Measurements from ENCODE around the gene PROZ.
"Not testable (repeated sequence)": the region's sequence is repeated elsewhere in the genome, so short reads cannot be mapped to it uniquely, and the experiment has no call there.

Gene PROZ, protein sequence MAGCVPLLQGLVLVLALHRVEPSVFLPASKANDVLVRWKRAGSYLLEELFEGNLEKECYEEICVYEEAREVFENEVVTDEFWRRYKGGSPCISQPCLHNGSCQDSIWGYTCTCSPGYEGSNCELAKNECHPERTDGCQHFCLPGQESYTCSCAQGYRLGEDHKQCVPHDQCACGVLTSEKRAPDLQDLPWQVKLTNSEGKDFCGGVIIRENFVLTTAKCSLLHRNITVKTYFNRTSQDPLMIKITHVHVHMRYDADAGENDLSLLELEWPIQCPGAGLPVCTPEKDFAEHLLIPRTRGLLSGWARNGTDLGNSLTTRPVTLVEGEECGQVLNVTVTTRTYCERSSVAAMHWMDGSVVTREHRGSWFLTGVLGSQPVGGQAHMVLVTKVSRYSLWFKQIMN

DNA sequence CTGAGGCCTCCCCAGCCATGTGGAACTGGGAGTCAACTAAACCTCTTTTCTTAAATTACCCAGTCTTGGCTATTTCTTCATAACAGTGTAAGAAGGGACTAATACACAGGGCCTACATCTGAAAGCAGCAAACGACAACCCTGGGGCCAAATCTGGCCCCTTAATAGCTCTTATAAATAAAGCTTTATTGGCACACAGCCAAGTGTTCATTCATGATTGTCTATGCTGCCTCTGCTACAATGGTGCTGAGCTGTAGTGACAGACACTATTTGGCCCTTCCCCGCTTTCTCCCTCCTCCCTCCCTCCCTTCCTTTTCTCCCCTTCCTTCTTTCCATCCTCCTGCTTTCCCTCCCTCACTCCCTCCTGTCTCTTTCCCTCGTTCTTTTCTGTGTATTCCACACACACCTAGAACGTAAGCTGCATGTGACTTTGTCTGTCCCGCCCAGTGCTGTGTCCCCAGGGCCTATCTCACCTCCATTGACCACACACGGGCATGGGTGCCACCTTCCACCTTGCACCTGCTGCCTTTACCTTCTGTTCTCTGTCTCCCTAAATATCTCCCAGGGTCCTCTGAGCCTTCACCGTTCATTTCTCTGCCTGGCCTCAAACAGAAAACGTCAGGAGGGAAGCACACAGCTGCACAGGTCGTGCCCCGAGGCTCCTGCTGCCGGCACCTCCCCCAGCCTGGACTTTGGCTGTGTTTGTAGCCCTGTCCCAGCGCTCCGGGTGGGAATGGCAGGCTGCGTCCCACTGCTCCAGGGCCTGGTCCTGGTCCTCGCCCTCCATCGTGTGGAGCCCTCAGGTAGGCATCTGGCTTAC is at the start of gene PROZ:
Gene PROZ (plus strand): TSS at position 720 of the 819 bp plus-strand sequence. CDS start 13 bp downstream, at position 733.
- DNase-seq: no peak

DNA sequence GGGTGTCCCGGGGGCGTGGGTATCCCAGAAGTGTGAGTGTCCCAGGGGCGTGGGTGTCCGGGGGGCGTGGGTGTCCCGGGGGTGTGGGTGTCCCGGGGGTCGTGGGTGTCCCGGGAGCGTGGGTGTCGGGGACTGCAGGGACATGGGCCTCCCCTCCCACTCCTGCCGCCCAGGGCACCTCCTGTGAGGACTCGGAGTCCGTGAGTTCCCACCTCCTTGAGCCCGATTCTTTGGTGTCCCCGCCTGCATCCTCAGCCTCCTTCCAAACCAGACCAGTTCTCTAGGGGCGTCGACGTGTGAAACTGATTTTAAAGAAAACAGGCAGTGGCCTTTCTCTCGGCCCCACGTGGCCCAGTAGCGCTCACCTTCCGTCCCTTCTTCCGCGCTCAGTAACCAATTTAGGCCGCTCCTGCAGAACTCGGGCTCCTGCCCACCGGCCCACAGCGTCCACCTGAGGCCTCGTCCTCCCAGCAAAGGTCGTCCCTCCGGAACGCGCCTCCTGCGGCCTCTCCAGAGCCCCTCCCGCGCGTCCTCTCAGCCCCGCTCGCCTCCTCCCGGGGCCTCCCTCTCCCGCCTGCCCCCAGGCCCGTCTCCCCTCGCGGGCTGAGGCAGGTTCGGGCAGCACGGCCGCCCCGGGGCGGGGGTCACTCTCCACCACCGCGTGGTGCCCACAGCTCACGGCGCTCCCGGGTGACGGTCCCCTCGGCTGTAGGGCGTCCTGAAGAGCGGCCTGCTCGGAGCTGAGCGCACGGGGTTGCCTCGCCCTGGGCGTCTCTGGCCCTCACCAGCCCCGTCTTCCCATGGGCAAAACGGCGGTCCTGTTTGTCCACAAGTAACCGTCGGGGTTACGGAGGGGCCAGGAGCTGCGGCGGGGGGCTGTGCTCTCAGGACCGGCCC is 49.0 kb upstream of the PROZ start:
- no peak for DNase-seq

DNA sequence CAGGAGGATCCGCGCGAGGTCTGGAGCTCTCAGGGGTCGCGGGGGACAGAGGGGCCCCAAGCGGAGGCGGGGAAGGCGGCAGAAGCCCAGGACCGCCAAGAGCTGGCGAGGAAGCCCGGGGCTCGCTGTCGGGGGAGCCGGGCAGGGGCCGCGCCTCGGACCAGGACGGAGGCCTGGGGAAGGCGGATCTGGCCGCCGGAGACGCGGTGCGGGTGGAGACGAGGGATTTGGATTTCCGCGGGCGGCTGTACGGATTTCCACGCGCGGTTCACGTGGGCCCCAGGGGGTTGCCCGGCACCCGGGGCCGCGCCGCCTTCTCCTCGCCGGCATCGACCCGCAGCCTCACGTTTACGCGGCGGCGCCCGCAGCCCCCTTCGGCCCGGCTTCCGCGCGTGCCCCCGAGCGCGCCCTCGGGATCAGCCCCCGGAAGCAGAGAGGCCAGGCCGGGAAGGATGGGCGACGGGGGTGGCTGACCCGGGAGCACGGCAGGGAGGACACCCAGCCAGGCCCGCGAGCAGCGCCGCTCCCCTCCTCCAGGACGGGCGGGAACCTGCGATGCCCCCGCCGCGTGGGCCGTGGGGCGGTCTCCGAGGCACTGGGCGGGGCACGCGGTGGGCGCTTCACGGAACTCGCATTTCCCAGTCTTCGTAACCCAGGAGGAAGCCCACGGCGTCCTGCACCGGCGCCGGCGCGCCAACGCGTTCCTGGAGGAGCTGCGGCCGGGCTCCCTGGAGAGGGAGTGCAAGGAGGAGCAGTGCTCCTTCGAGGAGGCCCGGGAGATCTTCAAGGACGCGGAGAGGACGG is 48.2 kb upstream of the PROZ start:
- no peak for DNase-seq

DNA sequence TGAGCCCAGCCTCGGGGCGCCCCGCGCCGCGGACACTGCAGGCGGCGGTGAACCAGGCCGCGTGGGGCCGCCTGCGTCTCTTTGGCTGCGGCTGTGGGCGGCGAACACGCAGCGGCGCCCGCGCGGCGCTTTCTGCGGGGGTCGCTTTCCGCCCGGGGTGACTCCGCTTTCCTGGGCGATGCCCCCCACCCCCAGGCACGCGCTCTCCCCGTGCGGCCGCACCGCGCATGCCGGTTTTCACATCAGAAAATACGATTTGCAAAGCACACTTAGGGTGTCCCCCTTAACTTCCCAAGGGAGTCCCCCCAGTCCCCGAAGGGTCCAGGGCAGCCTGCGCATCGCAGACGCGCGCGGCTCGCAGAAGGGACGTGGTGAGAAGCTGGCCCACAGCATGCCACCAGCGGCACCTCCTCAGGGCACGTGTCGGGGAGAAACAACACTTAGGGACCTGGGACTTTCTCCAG is 47.6 kb upstream of the PROZ start:
- DNase-seq: no peak

DNA sequence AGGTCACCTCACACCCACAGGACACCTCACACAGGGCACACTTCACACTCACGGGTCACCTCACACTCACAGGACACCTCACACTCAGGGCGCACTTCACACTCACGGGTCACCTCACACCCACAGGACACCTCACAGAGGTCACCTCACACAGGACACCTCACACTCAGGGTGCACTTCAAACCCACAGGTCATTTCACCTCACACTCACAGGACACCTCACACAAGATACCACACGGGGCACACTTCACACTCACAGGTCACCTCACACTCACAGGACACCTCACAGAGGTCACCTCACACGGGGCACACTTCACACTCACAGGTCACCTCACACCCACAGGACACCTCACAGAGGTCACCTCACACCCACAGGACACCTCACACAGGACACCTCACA is 46.6 kb upstream of the PROZ start:
- DNase-seq: not testable (repeated sequence)

DNA sequence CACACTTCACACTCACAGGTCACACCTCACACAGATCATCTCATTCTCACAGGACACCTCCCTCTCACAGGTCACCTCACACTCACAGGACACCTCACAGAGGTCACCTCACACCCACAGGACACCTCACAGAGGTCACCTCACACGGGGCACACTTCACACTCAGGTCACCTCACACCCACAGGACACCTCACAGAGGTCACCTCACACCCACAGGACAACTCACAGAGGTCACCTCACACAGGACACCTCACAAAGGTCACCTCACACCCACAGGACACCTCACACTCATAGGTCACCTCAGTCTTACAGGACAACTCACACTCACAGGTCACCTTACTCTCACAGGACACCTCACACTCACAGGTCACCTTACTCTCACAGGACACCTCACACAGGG is 46.0 kb upstream of the PROZ start:
- not testable (repeated sequence) for DNase-seq

DNA sequence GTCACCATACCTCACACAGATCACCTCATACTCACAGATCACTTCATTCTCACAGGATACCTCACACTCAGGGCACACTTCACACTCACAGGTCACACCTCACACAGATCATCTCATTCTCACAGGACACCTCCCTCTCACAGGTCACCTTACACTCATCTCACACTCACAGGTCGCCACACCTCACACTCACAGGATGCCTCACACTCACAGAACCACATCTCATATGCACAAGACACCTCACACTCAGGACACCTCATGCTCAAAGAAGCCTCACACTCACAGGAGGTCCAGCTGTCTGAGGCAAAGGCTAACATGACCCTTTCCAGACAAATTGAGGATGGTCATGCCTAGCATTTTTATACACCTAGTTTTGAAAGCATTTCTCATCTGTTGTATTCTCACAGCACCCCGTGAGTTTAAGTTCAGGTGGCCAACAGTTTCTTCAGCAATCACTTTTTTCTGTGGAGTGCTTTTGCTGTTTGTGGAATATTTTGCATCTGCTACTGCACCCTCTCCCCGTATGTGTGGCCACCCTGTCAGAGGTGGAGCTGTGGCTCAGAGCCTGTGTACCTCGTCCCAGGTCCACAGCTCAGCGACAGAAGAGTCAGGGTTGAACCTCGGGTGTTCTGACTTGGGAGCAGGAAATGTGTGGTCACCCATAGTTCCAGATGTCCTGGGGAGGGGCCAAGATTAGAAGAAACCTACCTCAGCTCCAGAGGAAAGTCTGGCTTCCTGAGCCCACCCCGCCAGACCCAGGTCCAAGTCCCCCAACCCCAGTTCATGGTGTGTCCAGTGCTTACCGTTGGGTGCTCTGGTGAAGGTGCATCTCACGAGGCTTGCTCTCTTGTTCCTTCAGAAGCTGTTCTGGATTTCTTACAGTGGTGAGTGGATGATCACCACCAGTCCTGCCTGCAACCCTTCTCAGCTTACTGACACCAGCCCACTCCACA is 45.3 kb upstream of the PROZ start:
- no peak for DNase-seq

DNA sequence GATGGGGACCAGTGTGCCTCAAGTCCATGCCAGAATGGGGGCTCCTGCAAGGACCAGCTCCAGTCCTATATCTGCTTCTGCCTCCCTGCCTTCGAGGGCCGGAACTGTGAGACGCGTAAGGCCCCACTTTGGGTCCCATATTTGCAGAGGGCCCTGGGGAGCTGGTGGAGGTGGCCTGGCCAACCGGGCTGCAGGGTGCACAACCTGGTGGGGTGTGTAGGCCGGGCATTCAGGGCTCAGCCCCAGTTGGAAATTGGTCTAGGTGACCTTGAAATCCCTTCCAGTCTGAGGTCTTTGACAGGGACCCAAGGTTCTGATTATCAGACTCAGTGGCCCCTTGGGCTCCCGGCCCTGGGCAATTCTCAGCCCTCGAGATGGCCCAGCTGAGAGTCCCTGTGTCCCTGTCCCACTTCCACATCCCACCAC is 44.6 kb upstream of the PROZ start:
- no peak for DNase-seq

DNA sequence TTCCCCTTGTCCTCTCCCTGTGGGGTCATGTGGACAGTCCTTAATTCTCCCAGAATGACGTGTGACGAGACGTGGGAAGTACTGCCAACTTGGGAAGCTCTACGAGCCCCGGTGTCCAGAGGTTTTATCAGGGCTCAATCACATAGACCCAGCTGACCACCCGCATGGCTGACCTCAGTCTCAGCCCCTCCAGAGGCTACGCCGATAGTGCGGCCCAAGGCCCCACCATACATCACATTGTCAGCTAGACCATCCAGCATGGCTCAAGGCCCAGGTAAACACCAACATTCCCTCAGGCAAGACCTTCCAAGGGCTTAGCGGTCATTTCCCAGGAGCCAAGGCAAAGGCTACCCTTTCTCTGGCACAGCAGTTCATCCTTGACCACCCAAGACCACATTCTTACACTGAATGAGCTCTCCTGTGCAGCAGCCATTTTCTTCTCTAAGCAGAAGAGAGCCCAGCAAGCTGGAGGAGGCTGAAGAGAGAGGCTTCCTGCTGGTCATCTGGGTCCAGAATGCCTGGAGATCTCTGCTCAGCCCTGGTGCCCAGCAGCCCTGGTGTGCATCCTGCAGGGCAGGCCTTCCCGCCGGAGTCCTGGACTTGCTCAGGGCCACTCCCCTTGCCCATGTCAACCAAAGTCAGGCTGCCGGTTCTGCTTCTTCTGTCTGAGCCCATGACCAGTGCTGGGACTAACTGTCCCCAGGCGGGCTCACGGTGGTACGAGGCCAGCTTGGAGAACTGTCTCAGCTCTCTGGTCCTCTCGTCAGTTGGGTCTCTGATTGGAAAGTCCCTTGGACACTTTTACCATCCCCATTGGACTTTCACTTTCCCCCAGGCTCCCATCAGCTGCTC is 43.7 kb upstream of the PROZ start:
- DNase-seq: no peak

DNA sequence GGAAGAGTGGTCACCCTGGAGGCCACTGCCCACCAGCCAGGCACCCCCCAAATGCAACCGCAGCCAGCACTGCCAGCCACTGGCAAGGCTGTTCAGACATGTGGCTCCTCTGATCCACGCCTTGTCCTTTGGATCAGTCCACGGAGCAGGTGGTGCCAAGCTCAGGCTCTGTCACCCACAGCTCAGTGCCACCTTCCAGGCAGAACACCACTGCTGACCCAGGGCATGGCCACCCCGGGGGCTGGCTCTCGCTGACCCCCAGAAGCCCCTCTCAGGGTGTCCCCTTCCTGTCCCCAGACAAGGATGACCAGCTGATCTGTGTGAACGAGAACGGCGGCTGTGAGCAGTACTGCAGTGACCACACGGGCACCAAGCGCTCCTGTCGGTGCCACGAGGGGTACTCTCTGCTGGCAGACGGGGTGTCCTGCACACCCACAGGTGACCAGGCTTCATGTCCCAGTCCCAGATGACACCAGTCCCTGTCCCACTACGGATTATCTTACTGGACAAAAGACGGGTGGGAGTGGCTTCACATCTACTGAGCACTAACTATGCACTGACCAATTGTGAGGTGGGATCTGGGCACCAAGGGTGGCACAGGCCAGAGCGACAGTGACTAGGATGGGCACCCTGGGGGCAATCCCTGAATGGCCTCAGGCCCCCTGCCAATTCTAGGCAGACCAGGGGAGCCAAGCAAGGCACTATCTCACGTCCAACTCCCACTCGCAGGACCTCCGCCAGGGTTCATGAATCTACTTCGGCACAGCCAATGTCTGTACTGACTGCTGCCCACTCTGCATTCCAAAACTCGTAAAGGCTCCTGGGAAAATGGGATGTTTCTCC is 42.9 kb upstream of the PROZ start:
- DNase-seq: no peak

DNA sequence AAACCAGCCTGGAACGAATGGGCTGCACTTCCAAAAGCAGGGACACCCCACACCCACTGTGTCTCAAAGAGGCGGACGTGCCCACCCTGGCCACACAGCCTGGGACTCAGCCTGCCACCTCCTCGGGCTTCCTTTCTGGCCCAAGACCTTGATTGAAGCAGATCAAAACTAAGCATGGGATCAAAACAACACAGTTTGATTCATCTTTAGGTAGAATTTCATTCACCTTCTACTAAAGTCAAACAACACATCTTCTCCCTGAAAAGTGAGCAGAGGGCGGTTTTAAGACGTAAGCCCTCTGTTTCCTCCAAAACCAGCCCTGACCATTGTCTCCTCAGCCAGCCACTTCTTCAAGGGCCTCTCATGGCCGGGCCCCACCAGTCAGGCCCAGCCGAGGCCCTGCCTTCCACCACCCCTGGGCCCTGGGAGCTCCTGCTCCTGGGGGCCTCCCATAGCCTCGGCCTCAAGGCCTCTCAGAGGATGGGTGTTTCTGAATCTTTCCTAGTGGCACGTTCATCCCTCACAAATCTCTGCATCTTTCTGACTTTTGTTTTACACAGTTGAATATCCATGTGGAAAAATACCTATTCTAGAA is 42.1 kb upstream of the PROZ start:
- DNase-seq: no peak

DNA sequence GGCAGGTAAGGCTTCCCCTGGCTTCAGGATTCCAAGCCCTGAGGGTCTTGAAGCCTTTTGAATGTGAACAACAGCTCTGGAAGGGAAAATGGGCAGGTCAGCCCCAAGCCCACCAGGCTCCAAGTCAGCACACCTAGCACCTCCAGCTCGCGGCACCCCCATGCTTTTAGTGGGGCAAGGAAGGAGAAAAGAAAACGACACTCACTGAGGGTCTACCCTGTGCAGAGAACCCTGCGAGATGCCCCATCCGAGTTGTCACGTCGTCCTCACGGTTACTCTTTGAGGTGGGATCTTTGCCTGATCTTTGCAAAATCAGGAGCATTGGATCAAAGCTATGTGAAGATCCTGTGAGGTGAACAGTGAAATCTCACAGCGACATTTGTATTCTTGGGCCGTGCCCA is 41.6 kb upstream of the PROZ start:
- DNase-seq: no peak

DNA sequence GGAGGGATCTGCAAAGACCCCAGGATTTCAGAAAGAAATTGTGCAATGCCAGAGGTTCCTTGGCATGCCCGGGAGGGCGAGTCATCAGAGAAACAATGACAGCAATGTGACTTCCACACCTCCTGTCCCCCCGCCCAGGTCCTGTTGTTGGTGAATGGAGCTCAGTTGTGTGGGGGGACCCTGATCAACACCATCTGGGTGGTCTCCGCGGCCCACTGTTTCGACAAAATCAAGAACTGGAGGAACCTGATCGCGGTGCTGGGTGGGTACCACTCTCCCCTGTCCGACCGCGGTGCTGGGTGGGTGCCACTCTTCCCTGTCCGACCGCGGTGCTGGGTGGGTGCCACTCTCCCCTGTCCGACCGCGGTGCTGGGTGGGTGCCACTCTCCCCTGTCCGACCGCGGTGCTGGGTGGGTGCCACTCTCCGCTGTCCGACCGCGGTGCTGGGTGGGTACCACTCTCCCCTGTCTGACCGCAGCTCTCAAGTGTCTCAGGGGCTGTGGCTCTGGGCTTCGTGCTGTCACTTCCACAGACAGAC is 41.0 kb upstream of the PROZ start:
- no peak for DNase-seq

DNA sequence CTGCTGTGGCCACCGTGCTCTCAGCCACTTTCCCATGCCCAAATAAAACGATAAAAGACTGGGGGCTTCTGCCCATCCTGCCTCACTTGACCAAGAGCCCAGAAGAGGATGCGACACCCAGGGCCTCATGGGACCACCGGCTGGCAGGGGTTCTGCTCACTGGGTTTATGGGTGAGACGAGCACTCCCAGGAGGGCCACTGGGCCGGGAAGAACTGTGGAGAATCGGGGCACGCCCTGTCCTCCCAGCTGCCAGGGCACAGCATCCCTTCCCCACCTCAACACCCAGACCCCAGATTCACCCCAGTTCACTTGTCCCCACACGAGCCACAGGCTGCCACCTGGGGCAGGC is 40.6 kb upstream of the PROZ start:
- no peak for DNase-seq

DNA sequence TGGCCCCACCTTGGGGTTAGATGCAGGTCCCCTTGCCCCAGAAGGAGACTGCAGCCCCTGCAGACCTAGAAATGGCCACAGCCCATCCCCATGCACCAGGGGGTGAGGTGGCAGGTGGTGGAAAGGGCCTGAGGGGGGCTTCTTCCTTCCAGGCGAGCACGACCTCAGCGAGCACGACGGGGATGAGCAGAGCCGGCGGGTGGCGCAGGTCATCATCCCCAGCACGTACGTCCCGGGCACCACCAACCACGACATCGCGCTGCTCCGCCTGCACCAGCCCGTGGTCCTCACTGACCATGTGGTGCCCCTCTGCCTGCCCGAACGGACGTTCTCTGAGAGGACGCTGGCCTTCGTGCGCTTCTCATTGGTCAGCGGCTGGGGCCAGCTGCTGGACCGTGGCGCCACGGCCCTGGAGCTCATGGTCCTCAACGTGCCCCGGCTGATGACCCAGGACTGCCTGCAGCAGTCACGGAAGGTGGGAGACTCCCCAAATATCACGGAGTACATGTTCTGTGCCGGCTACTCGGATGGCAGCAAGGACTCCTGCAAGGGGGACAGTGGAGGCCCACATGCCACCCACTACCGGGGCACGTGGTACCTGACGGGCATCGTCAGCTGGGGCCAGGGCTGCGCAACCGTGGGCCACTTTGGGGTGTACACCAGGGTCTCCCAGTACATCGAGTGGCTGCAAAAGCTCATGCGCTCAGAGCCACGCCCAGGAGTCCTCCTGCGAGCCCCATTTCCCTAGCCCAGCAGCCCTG is 40.0 kb upstream of the PROZ start:
- no peak for DNase-seq

DNA sequence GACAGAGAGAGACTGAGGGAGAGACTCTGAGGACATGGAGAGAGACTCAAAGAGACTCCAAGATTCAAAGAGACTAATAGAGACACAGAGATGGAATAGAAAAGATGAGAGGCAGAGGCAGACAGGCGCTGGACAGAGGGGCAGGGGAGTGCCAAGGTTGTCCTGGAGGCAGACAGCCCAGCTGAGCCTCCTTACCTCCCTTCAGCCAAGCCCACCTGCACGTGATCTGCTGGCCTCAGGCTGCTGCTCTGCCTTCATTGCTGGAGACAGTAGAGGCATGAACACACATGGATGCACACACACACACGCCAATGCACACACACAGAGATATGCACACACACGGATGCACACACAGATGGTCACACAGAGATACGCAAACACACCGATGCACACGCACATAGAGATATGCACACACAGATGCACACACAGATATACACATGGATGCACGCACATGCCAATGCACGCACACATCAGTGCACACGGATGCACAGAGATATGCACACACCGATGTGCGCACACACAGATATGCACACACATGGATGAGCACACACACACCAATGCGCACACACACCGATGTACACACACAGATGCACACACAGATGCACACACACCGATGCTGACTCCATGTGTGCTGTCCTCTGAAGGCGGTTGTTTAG is 39.2 kb upstream of the PROZ start:
- no peak for DNase-seq

Measured in hypothalamus (tissue), 51 donors.